ENCODE measurements around the gene WTIP.
"Not testable (repeated sequence)": the region's sequence is repeated elsewhere in the genome, so short reads cannot be mapped to it uniquely, and the experiment has no call there.

Gene WTIP

GRCh38 chr19:34475026-34475974, 6.3 kb upstream of the WTIP start:
- DNase-seq (ENCODE audit: extremely low read depth, insufficient read length): no peak
- no peak for TF ChIP-seq CTCF (IDR thresholded peaks at IDR 0.05; ENCODE audit: insufficient read depth, low read length, poor library complexity, severe bottlenecking)
- H3K36me3 ChIP-seq (ENCODE audit: control insufficient read depth, insufficient read depth, low read length): peaks cover 9% of the 10 kb centered on the region
- H3K27me3 ChIP-seq (replicated peaks; ENCODE audit: control insufficient read depth, insufficient read depth, low read length): no peaks in the 10 kb centered on the region
- H3K4me3 ChIP-seq (replicated peaks; ENCODE audit: low read depth, low read length): no peak overlapping the region

- no peaks in the 10 kb centered on the region; the same call in 1 of the 2 replicates for H3K27me3 ChIP-seq (replicated peaks; ENCODE audit: control insufficient read depth, insufficient read depth, low read length)
- TF ChIP-seq CTCF (IDR thresholded peaks at IDR 0.05; ENCODE audit: insufficient read depth, low read length, poor library complexity, severe bottlenecking): no peak
- H3K36me3 ChIP-seq (ENCODE audit: control insufficient read depth, insufficient read depth, low read length): peaks cover 5% of the 10 kb centered on the region
- no peak for DNase-seq (ENCODE audit: extremely low read depth, insufficient read length)
- H3K4me3 ChIP-seq (replicated peaks; ENCODE audit: low read depth, low read length): no peak overlapping the region
Measured at GRCh38 chr19:34475975-34476594, 5.5 kb upstream of the WTIP start.

GRCh38 chr19:34478496-34478895, 3.1 kb upstream of the WTIP start:
- not testable (repeated sequence) for H3K36me3 ChIP-seq (ENCODE audit: control insufficient read depth, insufficient read depth, low read length); DNase-seq (ENCODE audit: extremely low read depth, insufficient read length); H3K27me3 ChIP-seq (replicated peaks; ENCODE audit: control insufficient read depth, insufficient read depth, low read length); H3K4me3 ChIP-seq (replicated peaks; ENCODE audit: low read depth, low read length)

- H3K4me3 ChIP-seq (replicated peaks; ENCODE audit: low read depth, low read length): no peak overlapping the region
- no peak for DNase-seq (ENCODE audit: extremely low read depth, insufficient read length)
- no peaks in the 10 kb centered on the region; the same call in 1 of the 2 replicates for H3K36me3 ChIP-seq (ENCODE audit: control insufficient read depth, insufficient read depth, low read length)
- TF ChIP-seq CTCF (IDR thresholded peaks at IDR 0.05; ENCODE audit: insufficient read depth, low read length, poor library complexity, severe bottlenecking): no peak
- H3K27me3 ChIP-seq (replicated peaks; ENCODE audit: control insufficient read depth, insufficient read depth, low read length): no peaks in the 10 kb centered on the region; the same call in 1 of the 2 replicates
Measured at GRCh38 chr19:34479396-34479795, 2.2 kb upstream of the WTIP start.

- Histone ChIP-seq H3K36me3 (ENCODE audit: control insufficient read depth, insufficient read depth, low read length) (no peaks in the 10 kb centered on the region; the same call in 1 of the 2 replicates), H3K4me3 (replicated peaks; ENCODE audit: low read depth, low read length) (no peak overlapping the region), H3K27me3 (replicated peaks; ENCODE audit: control insufficient read depth, insufficient read depth, low read length) (no peaks in the 10 kb centered on the region; the same call in 1 of the 2 replicates)
- DNase-seq (ENCODE audit: extremely low read depth, insufficient read length): no peak
- no peak for TF ChIP-seq CTCF (IDR thresholded peaks at IDR 0.05; ENCODE audit: insufficient read depth, low read length, poor library complexity, severe bottlenecking)
Measured at GRCh38 chr19:34480491-34480890, 1.1 kb upstream of the WTIP start.

- DNase-seq (ENCODE audit: extremely low read depth, insufficient read length): no peak
- no peak for TF ChIP-seq CTCF (IDR thresholded peaks at IDR 0.05; ENCODE audit: insufficient read depth, low read length, poor library complexity, severe bottlenecking)
- Histone ChIP-seq H3K4me3 (replicated peaks; ENCODE audit: low read depth, low read length) (no peak overlapping the region), H3K36me3 (ENCODE audit: control insufficient read depth, insufficient read depth, low read length) (no peaks in the 10 kb centered on the region), H3K27me3 (replicated peaks; ENCODE audit: control insufficient read depth, insufficient read depth, low read length) (no peaks in the 10 kb centered on the region; the same call in 1 of the 2 replicates)
Measured at GRCh38 chr19:34481861-34482379, 362 bp downstream of the WTIP start.
